Gastrocnemius medialis (tissue), 4 donors: ENCODE results near the gene EGFR. TPM values are rescaled to one million over a fixed set of nuclear protein-coding genes. Genes with fewer than 3 reads are reported as not detected.
A peak's percentile ranks its signal among the peaks of the same experiment; 100 is the strongest.

Experiments
- ATAC-seq, 2 donors: fragments of 150-250 bp; one replicate each; pipeline ENCODE4 v1.9.1; 2016
- DNase-seq, 2 donors: peaks; one replicate each; pipeline ENCODE4 v3.0.0-alpha.2; 2019
- H3K27ac ChIP-seq, 4 donors: fragments of 200-600 bp; sonication (generic); 1 replicate in 1 of 4; 2 replicates in 3 of 4; pipeline ENCODE4 v1.5.1; 2016 to 2018; ENCODE audit warnings: mild to moderate bottlenecking in 2 of 4, moderate library complexity in 1 of 4
- H3K27me3 ChIP-seq, 3 donors: fragments of 200-600 bp; sonication (generic) in 2 of 3; 1 replicate in 1 of 3; 2 replicates in 2 of 3; pipeline versions ENCODE4 v1.5.1 to v1.6.0; 2016 to 2019; ENCODE audit warnings: mild to moderate bottlenecking in 1 of 3, moderate library complexity in 1 of 3
- H3K36me3 ChIP-seq, 2 donors: fragments of 200-600 bp; sonication (generic) in 1 of 2; one replicate each; pipeline ENCODE4 v1.5.1; 2017 to 2018
- H3K4me1 ChIP-seq, 2 donors: fragments of 200-600 bp; sonication (generic) in 1 of 2; one replicate each; pipeline ENCODE4 v1.5.1; 2016 to 2017; ENCODE audit warnings: mild to moderate bottlenecking in 2 of 2
- H3K4me3 ChIP-seq, 4 donors: fragments of 200-600 bp; sonication (generic) in 3 of 4; 1 replicate in 1 of 4; 2 replicates in 3 of 4; pipeline ENCODE4 v1.5.1; 2016 to 2019; ENCODE audit warnings: mild to moderate bottlenecking in 2 of 4
- H3K9me3 ChIP-seq, 3 donors: fragments of 200-600 bp; sonication (generic) in 2 of 3; 1 replicate in 1 of 3; 2 replicates in 2 of 3; pipeline ENCODE4 v1.5.1; 2016 to 2019
- CTCF ChIP-seq, 5 experiments: fragments of 450-650 bp in 3 of 5; fragments of 200-600 bp in 2 of 5; sonication (generic) in 2 of 5; IDR thresholded peaks in 4 of 5; conservative IDR thresholded peaks in 1 of 5; 1 replicate in 4 of 5; 2 replicates in 1 of 5; pipeline ENCODE4 v1.5.1; 2016 to 2019; ENCODE audit warnings: antibody characterized with exemption in 5 of 5, mild to moderate bottlenecking in 3 of 5, moderate library complexity in 3 of 5
- POLR2A ChIP-seq, 2 donors: fragments of 450-650 bp; IDR thresholded peaks; one replicate each; pipeline ENCODE4 v1.6.1; 2017; ENCODE audit warnings: antibody characterized with exemption in 2 of 2, mild to moderate bottlenecking in 2 of 2, moderate library complexity in 2 of 2
- in situ Hi-C, 4 donors: fragments of 200-750 bp; cut with MboI; loops; one replicate each; pipeline versions ENCODE4 v1.15.0 to v1.8.0; 2017; ENCODE audit warnings: low sequenced_read_pairs in 4 of 4
- intact Hi-C: fragments of 100-400 bp; cut with DNase I; formaldehyde crosslinking; loops from one replicate; pipeline ENCODE4 v1.15.1; 2023; ENCODE audit warnings: low total_unique reads
- total RNA-seq, 4 donors: library from RNA; depleted of rRNA; stranded (reverse); fragments of >200 nt; gene quantifications; one replicate each; pipeline versions ENCODE4 v1.1.0 to v1.2.3, GENCODE V29; 2016

The EGFR gene
- total RNA-seq, 4 donors from 2014 or later: 28.0 to 34.8 (median 29.4) TPM

GRCh38 chr7:55108401-55108800 lies 89.6 kb downstream of the EGFR start:
- no peak for ATAC-seq
- in situ Hi-C loops (no loop called here), intact Hi-C loops (no loop called here)
- DNase-seq: no peak
- Histone ChIP-seq H3K9me3 (no peaks in the 10 kb centered on the region), H3K36me3 (no peaks in the 10 kb centered on the region), H3K4me3 (no peak overlapping the region), H3K27ac (peak overlapping the region in 2 of 4 donors; percentile 65 to 66), H3K27me3 (no peaks in the 10 kb centered on the region), H3K4me1 (peaks cover 39 to 45% of the 10 kb centered on the region in 2 donors)
- TF ChIP-seq POLR2A (IDR thresholded peaks at IDR 0.05): no peak
- TF ChIP-seq CTCF (IDR thresholded peaks at IDR 0.05 in 4 of 5, conservative IDR thresholded peaks at IDR 0.05 in 1 of 5): no peak

- H3K27me3 ChIP-seq: no peaks in the 10 kb centered on the region
- no peaks in the 10 kb centered on the region for H3K36me3 ChIP-seq
- H3K9me3 ChIP-seq: no peaks in the 10 kb centered on the region
- H3K27ac ChIP-seq: peak overlapping the region in 2 of 4 donors; percentile 65 to 66
- H3K4me3 ChIP-seq: no peak overlapping the region
- peaks cover 39 to 45% of the 10 kb centered on the region in 2 donors for H3K4me1 ChIP-seq
- in situ Hi-C loops: no loop called here
- no peak for ATAC-seq
- TF ChIP-seq POLR2A (IDR thresholded peaks at IDR 0.05): no peak
- TF ChIP-seq CTCF (IDR thresholded peaks at IDR 0.05 in 4 of 5, conservative IDR thresholded peaks at IDR 0.05 in 1 of 5): no peak
- intact Hi-C loops: no loop called here
- DNase-seq: no peak
Observed at GRCh38 chr7:55108818-55109217, 90.0 kb downstream of the EGFR start.

GRCh38 chr7:55109404-55110167 lies 90.8 kb downstream of the EGFR start:
- Histone ChIP-seq H3K27me3 (no peaks in the 10 kb centered on the region), H3K4me1 (peaks cover 37 to 44% of the 10 kb centered on the region in 2 donors), H3K4me3 (peak overlapping the region in 2 of 4 donors; percentile 8 to 30), H3K36me3 (no peaks in the 10 kb centered on the region), H3K9me3 (no peaks in the 10 kb centered on the region), H3K27ac (peak overlapping the region; percentile 47 to 66 (median 60))
- DNase-seq (peak in 1 of 2 donors; percentile 62), ATAC-seq (peak; percentile 86 to 93)
- no peak for TF ChIP-seq POLR2A (IDR thresholded peaks at IDR 0.05)
- no peak for TF ChIP-seq CTCF (IDR thresholded peaks at IDR 0.05 in 4 of 5, conservative IDR thresholded peaks at IDR 0.05 in 1 of 5)
- in situ Hi-C loops (no loop called here), intact Hi-C loops (no loop called here)

- H3K27me3 ChIP-seq: no peaks in the 10 kb centered on the region
- H3K4me1 ChIP-seq: peaks cover 31 to 41% of the 10 kb centered on the region in 2 donors
- no peak for TF ChIP-seq POLR2A (IDR thresholded peaks at IDR 0.05)
- no peak for TF ChIP-seq CTCF (IDR thresholded peaks at IDR 0.05 in 4 of 5, conservative IDR thresholded peaks at IDR 0.05 in 1 of 5)
- peak overlapping the region; percentile 47 to 66 (median 60) for H3K27ac ChIP-seq
- DNase-seq (no peak), ATAC-seq (peak in 1 of 2 donors; percentile 9)
- no peaks in the 10 kb centered on the region for H3K36me3 ChIP-seq
- H3K4me3 ChIP-seq: peak overlapping the region; percentile 8 to 32 (median 22)
- in situ Hi-C loops: no loop called here
- intact Hi-C loops: no loop called here
- no peaks in the 10 kb centered on the region for H3K9me3 ChIP-seq
Observed at GRCh38 chr7:55110282-55110992, 91.6 kb downstream of the EGFR start.
